ENCODE measurements around the gene MRPS35.

Gene MRPS35

GRCh38 chr12:27710592-27711316 is at the start of gene MRPS35:
Gene MRPS35 (plus strand): TSS chr12:27710832. CDS start chr12:27710844, 12 bp downstream.
- DNase-seq (ENCODE audit: low read depth in 2 of 2): peak; percentile 65 to 78

GRCh38 chr12:27665704-27666103 is 44.9 kb upstream of the MRPS35 start:
- no peak for DNase-seq (ENCODE audit: low read depth in 2 of 2)

- no peak for DNase-seq (ENCODE audit: low read depth in 2 of 2)
These were observed 44.1 kb upstream of the MRPS35 start for GRCh38 chr12:27666510-27666909.

- no peak for DNase-seq (ENCODE audit: low read depth in 2 of 2)
These were observed 43.1 kb upstream of the MRPS35 start for GRCh38 chr12:27667540-27667939.

GRCh38 chr12:27672051-27672450 is 38.6 kb upstream of the MRPS35 start:
- DNase-seq (ENCODE audit: low read depth in 2 of 2): no peak

- no peak for DNase-seq (ENCODE audit: low read depth in 2 of 2)
These were observed 38.0 kb upstream of the MRPS35 start for GRCh38 chr12:27672643-27673042.

- DNase-seq (ENCODE audit: low read depth in 2 of 2): no peak
These were observed 37.4 kb upstream of the MRPS35 start for GRCh38 chr12:27673101-27673718.

GRCh38 chr12:27674989-27675388 is 35.6 kb upstream of the MRPS35 start:
- DNase-seq (ENCODE audit: low read depth in 2 of 2): no peak

- DNase-seq (ENCODE audit: low read depth in 2 of 2): no peak
These were observed 30.0 kb upstream of the MRPS35 start for GRCh38 chr12:27680619-27681018.

- DNase-seq (ENCODE audit: low read depth in 2 of 2): no peak
These were observed 28.1 kb upstream of the MRPS35 start for GRCh38 chr12:27682534-27682933.

- DNase-seq (ENCODE audit: low read depth in 2 of 2): no peak
These were observed 25.4 kb upstream of the MRPS35 start for GRCh38 chr12:27685274-27685673.

GRCh38 chr12:27686147-27686546 is 24.5 kb upstream of the MRPS35 start:
- DNase-seq (ENCODE audit: low read depth in 2 of 2): no peak

GRCh38 chr12:27688671-27689070 is 22.0 kb upstream of the MRPS35 start:
- DNase-seq (ENCODE audit: low read depth in 2 of 2): no peak

- DNase-seq (ENCODE audit: low read depth in 2 of 2): no peak
These were observed 21.0 kb upstream of the MRPS35 start for GRCh38 chr12:27689558-27690180.

- no peak for DNase-seq (ENCODE audit: low read depth in 2 of 2)
These were observed 17.2 kb upstream of the MRPS35 start for GRCh38 chr12:27693403-27693802.

- no peak for DNase-seq (ENCODE audit: low read depth in 2 of 2)
These were observed 14.9 kb upstream of the MRPS35 start for GRCh38 chr12:27695556-27696292.

- no peak for DNase-seq (ENCODE audit: low read depth in 2 of 2)
These were observed 14.4 kb upstream of the MRPS35 start, which contains the start of gene REP15 for GRCh38 chr12:27696293-27696652. Gene REP15 (plus strand): TSS chr12:27696447. CDS start chr12:27696563, 116 bp downstream.

GRCh38 chr12:27696864-27697564 is 13.6 kb upstream of the MRPS35 start:
- no peak for DNase-seq (ENCODE audit: low read depth in 2 of 2)

GRCh38 chr12:27703720-27704452 is 6.7 kb upstream of the MRPS35 start:
- DNase-seq (ENCODE audit: low read depth in 2 of 2): peak; percentile 23 to 33

- DNase-seq (ENCODE audit: low read depth in 2 of 2): no peak
These were observed 5.4 kb upstream of the MRPS35 start for GRCh38 chr12:27705263-27705662.

- no peak for DNase-seq (ENCODE audit: low read depth in 2 of 2)
These were observed 3.4 kb upstream of the MRPS35 start for GRCh38 chr12:27707216-27707615.

Measured in stimulated activated CD4-positive, alpha-beta T cell treated with anti-CD3 and anti-CD28 coated beads, Interleukin-1b, Interleukin-23, amount 100 ng/mL, for 1 hour (primary cell).